Endodermal cell (in vitro differentiated cells): ENCODE results near the gene OXCT2. TPM values are rescaled to one million over a fixed set of nuclear protein-coding genes. Genes with fewer than 3 reads are reported as not detected.
"Not testable (repeated sequence)": the region's sequence is repeated elsewhere in the genome, so short reads cannot be mapped to it uniquely, and the experiment has no call there.

Experiments used
- DNase-seq: peaks from one replicate; pipeline ENCODE4 v3.0.0-alpha.2; 2017
- H3K27ac ChIP-seq: 2 replicates; pipeline ENCODE4 v1.5.1; 2013; ENCODE audit warnings: mild to moderate bottlenecking, low read depth, low read length, moderate library complexity
- H3K27me3 ChIP-seq: 2 replicates; pipeline ENCODE4 v1.6.1; 2013; ENCODE audit warnings: mild to moderate bottlenecking, low read length, moderate library complexity; ENCODE audit not compliant: insufficient read depth, control insufficient read depth, poor library complexity, severe bottlenecking
- H3K36me3 ChIP-seq: 2 replicates; pipeline ENCODE4 v1.7.0; 2013; ENCODE audit warnings: mild to moderate bottlenecking, low read length, moderate library complexity; ENCODE audit not compliant: control insufficient read depth, insufficient read depth
- H3K4me1 ChIP-seq: one replicate; pipeline ENCODE4 v1.7.0; 2013; ENCODE audit warnings: low read length; ENCODE audit not compliant: control insufficient read depth, insufficient read depth
- H3K4me3 ChIP-seq: 2 replicates; pipeline ENCODE4 v1.5.1; 2013; ENCODE audit warnings: mild to moderate bottlenecking, low read length, moderate library complexity
- H3K9ac ChIP-seq: 2 replicates; pipeline ENCODE4 v1.6.1; 2013; ENCODE audit warnings: mild to moderate bottlenecking, low read length, moderate library complexity; ENCODE audit not compliant: poor library complexity, severe bottlenecking; ENCODE audit errors: extremely low read depth
- H3K9me3 ChIP-seq: 2 replicates; pipeline ENCODE4 v1.6.1; 2013; ENCODE audit warnings: mild to moderate bottlenecking, low read length, moderate library complexity; ENCODE audit not compliant: control insufficient read depth
- H3K27ac Mint-ChIP-seq: 2 replicates; pipeline ENCODE4 v1.8.0; 2020; ENCODE audit warnings: mixed read lengths
- H3K27me3 Mint-ChIP-seq: 2 replicates; pipeline ENCODE4 v1.8.0; 2021; ENCODE audit warnings: mild to moderate bottlenecking, mixed read lengths; ENCODE audit not compliant: insufficient read depth
- H3K36me3 Mint-ChIP-seq: 2 replicates; pipeline ENCODE4 v1.8.0; 2020; ENCODE audit warnings: low read depth, mixed read lengths
- H3K4me1 Mint-ChIP-seq: 2 replicates; pipeline ENCODE4 v1.8.0; 2020; ENCODE audit warnings: mixed read lengths
- H3K4me3 Mint-ChIP-seq: 2 replicates; pipeline ENCODE4 v1.8.0; 2020; ENCODE audit warnings: mild to moderate bottlenecking, moderate library complexity, mixed read lengths
- H3K9me3 Mint-ChIP-seq: 2 replicates; pipeline ENCODE4 v1.8.0; 2020; ENCODE audit warnings: mild to moderate bottlenecking, mixed read lengths
- CTCF ChIP-seq: fragments of 200-600 bp; sonication (generic); conservative IDR thresholded peaks from 2 replicates; pipeline ENCODE4 v1.5.0; 2021; ENCODE audit warnings: antibody characterized with exemption, mild to moderate bottlenecking
- WGBS, 2 experiments: methylation state at CpG; one replicate each; pipeline versions ENCODE4 v1.1.5 to v1.1.7; 2013; ENCODE audit warnings: missing lambda C conversion rate in 2 of 2, mixed read lengths in 1 of 2; ENCODE audit not compliant: insufficient coverage in 1 of 2, insufficient read length in 1 of 2; 5-methylcytosine and 5-hydroxymethylcytosine counted together
- total RNA-seq, 2 donors: library from RNA; stranded (reverse); fragmentation: NEBNext Ultra II Directional in 1 of 2; extraction: Animal tissue kit (Norgen Biotek cat#: 25700) in 1 of 2; gene quantifications; 2 replicates in 1 of 2; 3 replicates in 1 of 2; pipeline ENCODE4 v1.2.1, GENCODE V29; 2021

The OXCT2 gene
- total RNA-seq, 2 donors from 2014 or later = 1.8 TPM

DNA sequence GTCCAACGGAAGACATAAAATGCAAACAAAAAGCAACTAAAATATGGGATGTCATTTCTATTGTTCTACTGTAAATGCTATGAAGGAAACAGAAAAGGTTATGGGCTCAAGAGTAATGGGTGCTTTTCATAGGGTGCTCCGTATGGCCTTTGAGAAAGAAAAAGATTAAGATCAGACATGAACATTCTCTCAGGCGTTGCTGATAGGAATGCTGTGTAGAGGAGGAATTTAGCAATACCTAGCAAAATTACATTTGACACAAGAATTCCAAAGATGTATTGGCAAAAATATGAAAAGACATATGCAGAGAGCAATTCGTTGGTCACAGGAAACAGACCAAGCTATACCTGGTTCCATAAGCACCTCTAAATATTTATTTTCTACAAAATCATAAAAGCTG, 5.7 kb upstream of the OXCT2 start:
- no peaks in the 10 kb centered on the region for H3K9me3 Mint-ChIP-seq
- Histone ChIP-seq H3K9me3 (no peaks in the 10 kb centered on the region), H3K9ac (no peak overlapping the region), H3K4me1 (no peaks in the 10 kb centered on the region), H3K27me3 (peaks cover 28% of the 10 kb centered on the region), H3K27ac (no peak overlapping the region), H3K4me3 (no peak overlapping the region), H3K36me3 (no peaks in the 10 kb centered on the region)
- H3K4me3 Mint-ChIP-seq = no peak overlapping the region
- DNase-seq = no peak
- H3K27ac Mint-ChIP-seq = no peak overlapping the region
- WGBS, 2 experiments = 93 to 94% methylated on average over 2 to 4 of the region's 4 CpGs
- no peaks in the 10 kb centered on the region for H3K36me3 Mint-ChIP-seq
- peaks cover 48% of the 10 kb centered on the region for H3K27me3 Mint-ChIP-seq
- no peaks in the 10 kb centered on the region for H3K4me1 Mint-ChIP-seq
- no peak for TF ChIP-seq CTCF

DNA sequence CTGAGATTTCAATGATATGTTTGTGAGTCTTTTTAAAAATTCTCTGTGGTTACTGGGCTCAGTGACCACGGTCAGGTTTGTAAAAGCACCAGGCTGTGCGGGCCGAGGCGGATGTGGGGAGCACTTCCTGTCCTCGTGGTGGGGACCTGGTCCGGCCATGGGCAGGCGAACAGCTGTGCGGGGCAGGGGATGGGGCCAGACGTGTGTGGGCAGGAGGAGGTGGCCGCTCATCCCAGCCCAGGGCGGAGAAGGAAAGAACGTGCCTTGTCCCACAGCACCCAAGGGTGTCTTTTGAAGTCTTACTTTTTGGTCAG, 5.2 kb upstream of the OXCT2 start:
- H3K9me3 ChIP-seq = no peaks in the 10 kb centered on the region
- no peak for TF ChIP-seq CTCF
- H3K9me3 Mint-ChIP-seq = no peaks in the 10 kb centered on the region
- H3K36me3 Mint-ChIP-seq = no peaks in the 10 kb centered on the region
- no peak overlapping the region for H3K27ac ChIP-seq
- H3K4me3 ChIP-seq = no peak overlapping the region
- no peaks in the 10 kb centered on the region for H3K4me1 ChIP-seq
- WGBS, 2 experiments = 92 to 95% methylated on average over 9 to 12 of the region's 12 CpGs
- no peak overlapping the region for H3K27ac Mint-ChIP-seq
- DNase-seq = no peak
- no peak overlapping the region for H3K4me3 Mint-ChIP-seq
- H3K27me3 Mint-ChIP-seq = peaks cover 43% of the 10 kb centered on the region
- no peak overlapping the region for H3K9ac ChIP-seq
- no peaks in the 10 kb centered on the region for H3K36me3 ChIP-seq
- H3K4me1 Mint-ChIP-seq = no peaks in the 10 kb centered on the region
- H3K27me3 ChIP-seq = peaks cover 23% of the 10 kb centered on the region

GRCh38 chr1:39775676-39776399, 4.7 kb upstream of the OXCT2 start:
- H3K27me3 Mint-ChIP-seq = peaks cover 38% of the 10 kb centered on the region
- not testable (repeated sequence) for H3K4me1 ChIP-seq, H3K4me1 Mint-ChIP-seq, H3K36me3 ChIP-seq, H3K9ac ChIP-seq, H3K9me3 ChIP-seq, DNase-seq, H3K9me3 Mint-ChIP-seq, H3K36me3 Mint-ChIP-seq, H3K27ac Mint-ChIP-seq, H3K27ac ChIP-seq, H3K4me3 ChIP-seq, H3K4me3 Mint-ChIP-seq
- 83 to 86% methylated on average over 6 to 7 of the region's 20 CpGs for WGBS, 2 experiments
- peaks cover 18% of the 10 kb centered on the region for H3K27me3 ChIP-seq

DNA sequence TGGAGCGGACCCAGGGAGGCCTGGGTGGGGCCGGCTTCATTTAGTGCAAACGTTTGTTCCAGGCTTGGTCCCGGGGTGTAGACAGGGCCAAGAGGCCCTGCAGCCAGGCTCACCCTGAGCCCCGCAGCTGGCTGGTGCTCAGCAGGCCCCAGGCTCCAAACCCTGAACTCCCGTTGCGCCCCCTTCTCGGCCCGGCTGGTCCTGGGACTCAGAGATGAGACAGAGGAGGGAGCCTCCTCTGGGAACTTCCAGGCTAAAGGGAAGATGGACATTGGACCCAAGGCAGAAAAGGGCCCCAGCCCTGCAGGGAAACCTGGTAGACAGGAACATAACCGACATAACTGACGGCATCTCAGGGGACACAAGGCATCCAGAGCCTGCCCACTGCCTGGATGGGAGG, 4.0 kb upstream of the OXCT2 start:
- H3K4me3 Mint-ChIP-seq, H3K4me1 Mint-ChIP-seq, H3K27ac ChIP-seq, H3K27ac Mint-ChIP-seq, H3K9me3 ChIP-seq, H3K36me3 Mint-ChIP-seq, H3K9ac ChIP-seq, H3K9me3 Mint-ChIP-seq, H3K4me3 ChIP-seq, H3K36me3 ChIP-seq, DNase-seq, H3K4me1 ChIP-seq: not testable (repeated sequence)
- peaks cover 14% of the 10 kb centered on the region for H3K27me3 ChIP-seq
- WGBS, 2 experiments = 83 to 88% methylated on average over 2 to 11 of the region's 11 CpGs
- H3K27me3 Mint-ChIP-seq = peaks cover 34% of the 10 kb centered on the region

DNA sequence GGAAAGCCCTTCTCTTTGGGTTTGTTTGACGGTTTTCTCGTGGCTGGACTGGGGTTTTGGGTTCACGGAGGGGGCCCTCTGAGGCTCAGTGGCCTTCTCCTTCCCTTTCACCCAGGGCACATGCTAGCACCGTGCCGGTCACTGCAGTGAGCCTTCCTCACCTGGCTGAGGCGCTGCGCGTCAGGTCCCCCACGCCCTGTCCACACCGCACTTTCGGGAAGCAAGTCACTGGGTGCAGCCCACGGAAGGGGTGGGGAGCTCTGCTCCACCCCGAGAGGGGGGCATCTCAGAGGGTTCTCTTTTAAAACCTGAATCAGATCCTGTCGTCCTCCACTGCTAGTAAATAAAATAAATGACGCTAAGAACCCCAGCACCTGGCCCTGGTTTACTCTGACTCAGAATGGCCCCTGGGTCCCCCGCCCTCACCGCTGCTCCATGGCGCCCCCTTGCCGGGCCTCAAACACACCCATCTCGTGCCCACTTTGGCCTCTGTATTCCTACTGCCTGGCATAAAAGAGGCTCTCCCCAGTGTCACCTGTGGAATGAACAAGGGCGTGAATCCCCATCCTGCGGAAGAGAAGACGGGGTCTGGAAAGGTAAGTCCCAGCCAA, 2.3 kb upstream of the OXCT2 start:
- H3K9ac ChIP-seq, H3K9me3 Mint-ChIP-seq, H3K4me3 Mint-ChIP-seq, H3K4me1 ChIP-seq, H3K9me3 ChIP-seq, H3K4me1 Mint-ChIP-seq, DNase-seq, H3K36me3 ChIP-seq, H3K4me3 ChIP-seq, H3K36me3 Mint-ChIP-seq, H3K27ac ChIP-seq, H3K27me3 ChIP-seq, H3K27ac Mint-ChIP-seq: not testable (repeated sequence)
- H3K27me3 Mint-ChIP-seq = peaks cover 30% of the 10 kb centered on the region
- 90% methylated on average over 2 of the region's 23 CpGs; no CpG with 5 or more reads in 1 of the 2 experiments for WGBS, 2 experiments
